GM12878 (cell line): ENCODE data around the gene TPCN2.

Experiments used
- CREM ChIP-seq: IDR thresholded peaks from 2 replicates; pipeline ENCODE4 v1.6.1; 2014; ENCODE audit warnings: antibody characterized with exemption, low read depth
- IKZF1 ChIP-seq: fragments of 450-650 bp; conservative IDR thresholded peaks from 2 replicates; pipeline ENCODE4 v1.6.1; 2017; ENCODE audit warnings: antibody characterized with exemption, mild to moderate bottlenecking
- KDM1A ChIP-seq: fragments of 200-600 bp; sonication (generic); IDR thresholded peaks from 2 replicates; pipeline ENCODE4 v1.6.1; 2016; ENCODE audit warnings: borderline replicate concordance
- REST ChIP-seq: IDR thresholded peaks from 2 replicates; pipeline ENCODE4 v1.6.1; 2012; ENCODE audit warnings: mild to moderate bottlenecking, low read depth, low read length
- SMARCA5 ChIP-seq: fragments of 450-650 bp; IDR thresholded peaks from 2 replicates; pipeline ENCODE4 v1.6.1; 2017; ENCODE audit warnings: mild to moderate bottlenecking
- ZNF217 ChIP-seq: fragments of 450-650 bp; IDR thresholded peaks from 2 replicates; pipeline ENCODE4 v1.6.1; 2017; ENCODE audit warnings: antibody characterized with exemption, mild to moderate bottlenecking

DNA sequence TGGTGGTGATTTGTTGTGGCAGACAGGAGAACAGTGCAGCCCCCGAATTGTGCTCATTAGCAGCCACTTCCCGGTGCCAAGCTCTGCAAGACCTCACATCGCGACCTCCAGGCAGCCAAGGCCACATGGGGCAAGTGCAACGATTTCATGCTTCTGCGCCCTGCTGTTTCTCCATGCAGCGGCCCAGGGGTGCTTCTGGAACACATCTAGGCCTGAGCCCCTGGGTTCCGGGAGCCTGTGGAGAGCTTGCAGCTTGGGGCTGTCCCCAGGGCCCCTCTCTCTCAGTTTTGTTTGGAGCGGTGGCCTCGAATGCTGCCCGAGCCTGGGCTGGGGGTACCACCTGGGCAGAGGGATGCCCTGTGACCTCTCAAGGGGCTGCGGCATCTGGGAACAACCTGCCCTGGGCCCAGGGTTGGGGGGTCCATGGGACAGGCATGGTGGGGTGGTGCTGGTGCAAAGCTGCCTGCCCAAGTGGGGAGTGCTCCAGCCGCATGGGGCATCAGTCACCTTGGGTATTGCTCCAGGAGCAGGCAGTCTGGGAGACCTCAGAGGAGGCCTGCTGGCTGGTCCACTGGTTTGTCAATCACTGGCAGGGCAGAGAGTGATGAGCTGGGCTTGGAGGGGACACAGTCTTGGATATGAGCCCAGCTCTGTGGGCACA lies 51.9 kb downstream of the TPCN2 start:
- TF ChIP-seq SMARCA5: no peak
- no peak for TF ChIP-seq ZNF217
- no peak for TF ChIP-seq REST
- TF ChIP-seq KDM1A: no peak
- no peak for TF ChIP-seq CREM
- TF ChIP-seq IKZF1: no peak
